Erythroblast (primary cell): ENCODE measurements around the gene AKR1C8.

ENCODE experiments used
- GATA1 ChIP-seq: IDR thresholded peaks from 2 replicates; pipeline ENCODE4 v1.6.1; 2011; ENCODE audit warnings: low read depth, mild to moderate bottlenecking, control low read depth, low read length, moderate library complexity
- POLR2A ChIP-seq: IDR thresholded peaks from 2 replicates; pipeline ENCODE4 v1.6.1; 2011; ENCODE audit warnings: mild to moderate bottlenecking, low read length

- no peak for TF ChIP-seq POLR2A
- no peak for TF ChIP-seq GATA1
These were observed 31.9 kb upstream of the AKR1C8 start for GRCh38 chr10:5216801-5217200.
